Activated CD4-positive, alpha-beta T cell treated with anti-CD3 and anti-CD28 coated beads for 1 hour (primary cell): Measurements from ENCODE around the gene KRTAP10-7.
"Not testable (repeated sequence)": the region's sequence is repeated elsewhere in the genome, so short reads cannot be mapped to it uniquely, and the experiment has no call there.

Source experiments
- DNase-seq: peaks from one replicate; pipeline ENCODE4 v3.0.0-alpha.2; 2020

The KRTAP10-7 gene

GRCh38 chr21:44637018-44637850 lies 36.8 kb downstream of the KRTAP10-7 start, which contains the start of gene KRTAP10-10:
Gene KRTAP10-10 (plus strand): TSS chr21:44637356. CDS start chr21:44637418, 62 bp downstream.
- no peak for DNase-seq

GRCh38 chr21:44637851-44638348 lies 37.5 kb downstream of the KRTAP10-7 start:
- not testable (repeated sequence) for DNase-seq

GRCh38 chr21:44638506-44639330 lies 38.3 kb downstream of the KRTAP10-7 start:
- not testable (repeated sequence) for DNase-seq

DNA sequence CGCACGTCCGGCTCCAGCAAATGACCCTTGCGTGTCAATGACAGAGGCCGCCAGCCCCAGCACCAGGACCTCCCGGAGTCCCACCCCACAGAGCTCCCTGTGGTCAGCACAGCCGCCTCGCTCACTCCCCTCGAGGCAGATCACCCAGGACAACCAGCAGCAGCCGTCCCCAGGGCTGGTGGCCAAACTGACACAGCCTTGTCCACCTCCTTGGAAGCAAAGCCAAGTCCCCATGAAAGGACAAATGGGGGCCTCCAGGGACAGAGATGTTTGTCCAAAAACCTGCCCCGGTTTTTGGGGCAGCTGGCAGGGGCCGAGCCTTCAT lies 38.9 kb downstream of the KRTAP10-7 start:
- no peak for DNase-seq

DNA sequence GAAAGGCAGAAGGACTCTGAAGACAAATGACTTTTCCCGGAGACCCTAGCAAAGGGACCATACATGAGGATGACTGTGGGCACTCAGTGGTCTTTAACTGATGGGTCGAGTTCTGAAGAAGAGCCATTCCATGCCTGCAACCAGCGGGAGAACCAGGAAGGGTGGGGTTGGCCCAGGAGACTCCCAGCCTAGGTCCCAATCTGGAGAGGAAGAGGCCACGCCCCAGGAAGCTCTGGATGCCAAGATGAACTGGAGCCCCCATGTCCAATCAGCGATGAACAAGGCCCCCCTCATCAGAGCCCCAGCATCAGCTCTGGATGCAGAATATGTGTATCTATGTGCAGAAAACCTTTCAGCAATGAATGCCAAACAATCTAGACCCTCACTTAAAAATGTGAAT lies 40.4 kb downstream of the KRTAP10-7 start:
- no peak for DNase-seq

GRCh38 chr21:44643741-44644310 lies 43.4 kb downstream of the KRTAP10-7 start:
- no peak for DNase-seq

- no peak for DNase-seq
Observed at GRCh38 chr21:44644878-44645277, 44.5 kb downstream of the KRTAP10-7 start.

GRCh38 chr21:44646366-44647221 lies 46.2 kb downstream of the KRTAP10-7 start, which contains the start of gene KRTAP10-11:
Gene KRTAP10-11 (plus strand): TSS chr21:44646414. CDS start chr21:44646459, 45 bp downstream.
- DNase-seq = not testable (repeated sequence)

DNA sequence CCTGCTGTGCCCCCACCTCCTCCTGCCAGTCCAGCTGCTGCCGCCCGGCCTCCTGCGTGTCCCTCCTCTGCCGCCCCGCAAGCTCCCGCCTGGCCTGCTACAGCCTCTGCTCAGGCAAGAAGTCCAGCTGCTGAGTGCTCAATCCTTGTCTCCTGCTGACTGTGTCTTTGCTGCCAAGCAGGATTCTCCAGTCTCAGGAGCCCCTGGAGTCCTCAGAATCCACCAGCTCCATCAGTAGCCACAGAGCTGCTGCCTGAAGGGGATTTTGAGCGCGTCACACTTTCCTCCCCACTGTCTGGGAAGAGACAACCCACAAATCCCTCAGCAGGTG lies 46.8 kb downstream of the KRTAP10-7 start:
- DNase-seq = no peak

DNA sequence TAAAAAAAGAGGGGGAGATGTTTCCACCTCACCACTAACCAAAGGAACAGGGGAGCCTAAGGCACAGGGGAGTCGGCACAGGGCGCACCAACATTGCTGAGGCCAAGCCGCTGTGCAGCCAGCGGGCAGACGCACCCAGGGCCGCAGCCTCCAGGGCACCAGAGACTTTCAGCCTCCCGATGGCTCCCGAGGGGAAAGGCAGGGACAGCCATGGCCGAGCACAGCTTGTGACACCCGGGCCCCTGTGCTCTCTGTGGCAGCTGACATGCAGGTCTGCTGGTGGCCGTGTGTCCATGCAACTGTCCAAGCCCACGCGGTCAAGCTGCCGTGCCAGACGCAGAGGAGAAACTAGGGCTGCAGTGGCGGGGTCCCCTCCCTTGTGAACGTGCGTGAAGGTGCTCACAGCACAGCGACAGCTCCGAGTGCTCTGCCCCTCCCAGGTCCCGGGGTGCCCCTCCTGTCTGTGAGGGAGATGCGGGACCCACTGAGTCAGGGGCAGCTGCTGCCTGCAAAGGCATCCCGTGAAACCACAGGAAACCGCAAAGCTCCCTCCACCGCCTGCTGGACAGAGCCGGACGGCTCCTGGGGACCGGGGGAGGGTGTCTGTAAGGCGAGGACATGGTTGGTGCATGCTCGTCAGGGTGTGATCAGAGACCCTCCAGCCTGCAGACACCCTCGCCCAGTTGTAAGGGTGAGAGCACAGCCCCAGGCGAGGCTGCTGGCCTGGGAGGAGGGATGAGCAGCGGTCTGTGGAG lies 48.3 kb downstream of the KRTAP10-7 start:
- DNase-seq = no peak

GRCh38 chr21:44649521-44650100 lies 49.2 kb downstream of the KRTAP10-7 start:
- DNase-seq = no peak

DNA sequence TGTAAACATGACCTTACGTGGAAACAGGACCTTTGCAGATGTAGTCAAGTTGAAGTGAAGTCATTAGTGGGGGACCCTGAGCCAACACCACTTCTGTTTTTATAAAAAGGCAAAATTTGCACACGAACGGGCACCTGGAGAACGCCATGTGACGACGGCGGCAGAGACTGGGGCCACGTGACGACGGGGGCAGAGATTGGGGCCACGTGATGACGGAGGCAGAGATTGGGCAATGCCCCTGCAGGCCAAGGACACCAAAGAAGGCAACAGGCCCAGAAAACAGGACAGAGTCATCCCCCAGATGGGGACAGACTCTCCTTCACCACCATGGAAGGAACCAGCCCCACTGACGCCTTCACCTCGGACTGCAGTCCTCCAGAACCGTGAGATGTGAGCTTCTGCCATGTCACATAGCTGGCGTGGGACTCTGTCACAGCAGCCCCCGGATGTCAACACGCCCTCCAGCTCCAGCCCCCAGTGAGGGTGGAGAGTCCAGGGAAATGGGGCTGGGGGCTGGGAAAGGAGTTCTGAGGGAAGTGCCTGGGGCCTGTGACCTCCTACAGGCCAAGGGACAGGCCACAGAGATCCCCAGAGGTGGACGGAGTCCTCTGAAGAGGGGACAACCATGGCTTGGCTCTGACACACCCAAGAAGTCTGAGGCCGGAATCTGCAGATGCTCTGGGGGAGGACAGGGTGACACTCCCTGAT lies 50.0 kb downstream of the KRTAP10-7 start:
- no peak for DNase-seq

DNA sequence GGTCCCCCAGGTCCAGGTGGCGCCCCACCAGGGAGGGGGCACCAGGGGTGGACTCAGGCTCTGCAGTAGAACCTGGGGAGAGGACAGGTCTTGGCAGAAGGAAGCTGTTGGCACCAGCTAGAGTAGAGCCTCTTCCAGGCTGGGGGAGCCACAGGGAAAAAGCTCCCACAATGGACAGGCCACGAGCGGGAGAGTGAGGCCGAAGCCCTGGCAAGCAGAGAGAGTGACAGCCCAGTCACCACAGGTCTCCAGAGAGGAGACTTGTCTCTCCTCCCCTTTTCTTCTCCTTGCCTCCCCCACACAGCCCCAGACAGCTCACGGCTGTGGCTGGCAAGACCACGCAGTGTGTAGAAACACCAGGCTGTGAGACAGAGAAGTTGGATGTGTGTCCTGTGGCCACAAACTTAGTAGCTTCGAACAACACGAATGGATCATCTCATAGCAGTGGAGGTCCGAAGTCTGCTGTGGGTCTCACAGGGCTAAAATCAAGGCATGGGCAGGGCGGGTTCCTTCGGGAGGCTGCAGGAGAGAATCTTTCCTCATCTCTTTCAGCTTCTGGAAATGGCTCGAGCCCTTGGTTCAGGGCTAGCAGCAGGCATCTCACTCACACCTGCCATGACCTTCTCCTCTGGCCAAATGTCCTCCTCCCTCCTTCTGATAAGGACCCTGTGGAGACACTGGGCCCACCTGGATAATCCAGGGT lies 50.7 kb downstream of the KRTAP10-7 start:
- DNase-seq = no peak
